ENCODE measurements around the gene TLE6. TPM values are rescaled to one million over a fixed set of nuclear protein-coding genes. Genes with fewer than 3 reads are reported as not detected.

Gene TLE6
- polyA plus RNA-seq, 1 experiment, result 0.26 TPM

DNA sequence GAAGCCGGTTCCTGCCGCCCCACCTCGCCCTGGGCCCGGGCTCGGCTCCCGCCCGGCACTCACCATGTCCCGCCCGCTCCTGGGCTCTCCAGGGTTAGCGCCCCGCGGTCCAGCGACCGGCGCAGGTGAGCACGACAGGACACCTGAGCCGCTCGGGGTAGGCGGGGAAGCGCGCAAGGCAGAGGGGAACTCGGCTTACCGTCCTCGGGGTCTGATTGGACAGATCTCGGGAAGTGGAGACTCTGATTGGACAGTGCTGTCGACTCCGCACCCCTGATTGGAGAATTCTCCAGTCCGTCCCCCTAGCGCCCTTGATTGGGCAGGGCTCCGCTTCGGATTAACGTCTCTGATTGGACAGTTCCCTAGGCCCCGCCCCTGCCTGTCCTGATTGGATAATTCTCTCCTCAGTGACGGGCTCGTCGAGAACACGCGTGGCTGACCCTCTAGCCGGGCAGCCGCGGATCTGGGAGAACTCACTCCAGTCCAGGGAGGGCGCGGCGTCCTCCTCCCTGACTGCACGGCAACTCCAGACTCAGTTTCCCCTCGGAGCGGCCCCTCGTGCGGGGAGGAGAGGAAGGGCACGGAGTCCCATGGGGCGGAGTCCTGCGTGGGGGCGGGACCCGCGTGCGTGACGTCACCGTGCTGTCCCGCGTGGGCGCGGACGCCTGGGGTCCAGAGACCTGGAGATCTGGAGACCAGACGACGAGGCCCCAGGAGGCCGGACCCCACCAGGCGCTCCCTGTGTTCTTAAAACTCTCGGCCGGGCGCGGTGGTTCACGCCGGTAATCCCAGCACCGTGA is 32.4 kb upstream of the TLE6 start, which contains the start of gene ZNF77:
ZNF77 (minus strand) TSS at position 197 of the 800 bp plus-strand sequence; CDS start at position 66, 131 bp downstream.
- TF ChIP-seq, protein P1, sequence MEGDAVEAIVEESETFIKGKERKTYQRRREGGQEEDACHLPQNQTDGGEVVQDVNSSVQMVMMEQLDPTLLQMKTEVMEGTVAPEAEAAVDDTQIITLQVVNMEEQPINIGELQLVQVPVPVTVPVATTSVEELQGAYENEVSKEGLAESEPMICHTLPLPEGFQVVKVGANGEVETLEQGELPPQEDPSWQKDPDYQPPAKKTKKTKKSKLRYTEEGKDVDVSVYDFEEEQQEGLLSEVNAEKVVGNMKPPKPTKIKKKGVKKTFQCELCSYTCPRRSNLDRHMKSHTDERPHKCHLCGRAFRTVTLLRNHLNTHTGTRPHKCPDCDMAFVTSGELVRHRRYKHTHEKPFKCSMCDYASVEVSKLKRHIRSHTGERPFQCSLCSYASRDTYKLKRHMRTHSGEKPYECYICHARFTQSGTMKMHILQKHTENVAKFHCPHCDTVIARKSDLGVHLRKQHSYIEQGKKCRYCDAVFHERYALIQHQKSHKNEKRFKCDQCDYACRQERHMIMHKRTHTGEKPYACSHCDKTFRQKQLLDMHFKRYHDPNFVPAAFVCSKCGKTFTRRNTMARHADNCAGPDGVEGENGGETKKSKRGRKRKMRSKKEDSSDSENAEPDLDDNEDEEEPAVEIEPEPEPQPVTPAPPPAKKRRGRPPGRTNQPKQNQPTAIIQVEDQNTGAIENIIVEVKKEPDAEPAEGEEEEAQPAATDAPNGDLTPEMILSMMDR (IDR thresholded peaks at IDR 0.05; ENCODE audit: insufficient read depth, low read depth, low read length), result no peak
- ChIA-PET CTCF (no interaction called here), POLR2A (no interaction called here)

DNA sequence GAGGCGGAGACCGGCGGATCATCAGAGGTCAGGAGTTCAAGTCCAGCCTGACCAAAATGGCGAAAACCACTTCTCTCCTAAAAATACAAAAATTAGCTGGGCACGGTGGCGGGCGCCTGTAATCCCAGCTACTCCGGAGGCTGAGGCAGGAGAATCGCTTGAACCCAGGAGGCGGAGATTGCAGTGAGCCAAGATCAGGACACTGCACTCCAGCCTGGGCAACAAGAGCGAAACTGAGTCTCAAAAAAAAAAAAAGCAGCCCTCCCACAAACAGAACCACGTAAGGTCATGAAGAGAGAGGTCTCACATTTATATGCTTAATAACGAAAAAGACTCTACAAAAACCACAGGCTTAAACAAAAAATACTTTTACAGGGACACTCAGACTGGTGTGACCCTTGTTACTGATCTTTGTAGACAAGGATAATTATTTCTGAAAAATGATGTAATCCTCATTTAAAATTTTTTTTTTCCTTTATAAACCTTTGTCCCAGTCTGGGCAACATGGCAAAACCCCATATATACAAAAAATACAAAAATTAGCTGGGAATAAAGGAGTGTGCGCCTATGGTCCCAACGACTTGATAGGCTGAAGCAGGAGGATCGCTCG is 31.7 kb upstream of the TLE6 start:
- Histone ChIP-seq H3K36me3 (ENCODE audit: control insufficient read depth, insufficient read depth, low read length) (no peaks in the 10 kb centered on the region), H3K4me3 (ENCODE audit: low read depth, low read length) (peak overlapping the region; percentile 97), H3K27me3 (ENCODE audit: control insufficient read depth, insufficient read depth, low read length) (no peaks in the 10 kb centered on the region)
- no peak for DNase-seq (ENCODE audit: low read depth)
- TF ChIP-seq, protein P1 (IDR thresholded peaks at IDR 0.05; ENCODE audit: insufficient read depth, low read depth, low read length), result no peak
- CTCF ChIA-PET, result no interaction called here
- POLR2A ChIA-PET, result no interaction called here

More for the DNA sequence above, 32.4 kb upstream of the TLE6 start, which contains the start of gene ZNF77:
- peak; percentile 94 for DNase-seq (ENCODE audit: low read depth)
- Histone ChIP-seq H3K4me3 (ENCODE audit: low read depth, low read length) (peak within 1 kb of the TSS; percentile 97), H3K27me3 (ENCODE audit: control insufficient read depth, insufficient read depth, low read length) (no peaks in the 10 kb centered on the region), H3K36me3 (ENCODE audit: control insufficient read depth, insufficient read depth, low read length) (no peaks in the 10 kb centered on the region)

DNA sequence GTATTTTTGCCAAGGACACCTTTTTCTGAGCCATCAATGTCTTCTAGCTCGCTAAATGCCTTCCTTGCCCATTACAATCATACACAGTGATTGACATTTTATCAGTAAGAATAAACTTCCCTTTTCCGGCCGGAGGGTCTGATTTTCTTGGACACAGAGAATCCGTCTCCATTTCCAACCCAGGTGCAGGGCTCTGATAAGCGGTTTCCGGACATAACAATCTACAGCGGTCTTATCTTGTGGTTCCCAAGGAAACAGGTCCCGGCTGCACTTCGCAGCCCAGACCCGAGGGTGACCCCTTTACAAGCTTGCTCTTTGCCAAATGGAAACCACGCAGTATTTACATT is 27.5 kb upstream of the TLE6 start:
- TF ChIP-seq, protein P1 (IDR thresholded peaks at IDR 0.05; ENCODE audit: insufficient read depth, low read depth, low read length), result no peak
- POLR2A ChIA-PET, result interaction anchor here (0.6 to 0.9 kb wide), 2 partner anchors 13 to 26 kb away, joined by 3 to 17 read pairs; no protein-coding TSS in a partner anchor
- CTCF ChIA-PET, result interaction anchor here (0.6 to 4.8 kb wide), 25 partner anchors 9 to 306 kb away, joined by 3 to 55 read pairs (median 5); no protein-coding TSS in a partner anchor
- H3K36me3 ChIP-seq (ENCODE audit: control insufficient read depth, insufficient read depth, low read length), result no peaks in the 10 kb centered on the region
- no peak for DNase-seq (ENCODE audit: low read depth)
- H3K27me3 ChIP-seq (ENCODE audit: control insufficient read depth, insufficient read depth, low read length), result no peaks in the 10 kb centered on the region; the same call in 1 of the 2 replicates
- H3K4me3 ChIP-seq (ENCODE audit: low read depth, low read length), result peak overlapping the region; percentile 77

DNA sequence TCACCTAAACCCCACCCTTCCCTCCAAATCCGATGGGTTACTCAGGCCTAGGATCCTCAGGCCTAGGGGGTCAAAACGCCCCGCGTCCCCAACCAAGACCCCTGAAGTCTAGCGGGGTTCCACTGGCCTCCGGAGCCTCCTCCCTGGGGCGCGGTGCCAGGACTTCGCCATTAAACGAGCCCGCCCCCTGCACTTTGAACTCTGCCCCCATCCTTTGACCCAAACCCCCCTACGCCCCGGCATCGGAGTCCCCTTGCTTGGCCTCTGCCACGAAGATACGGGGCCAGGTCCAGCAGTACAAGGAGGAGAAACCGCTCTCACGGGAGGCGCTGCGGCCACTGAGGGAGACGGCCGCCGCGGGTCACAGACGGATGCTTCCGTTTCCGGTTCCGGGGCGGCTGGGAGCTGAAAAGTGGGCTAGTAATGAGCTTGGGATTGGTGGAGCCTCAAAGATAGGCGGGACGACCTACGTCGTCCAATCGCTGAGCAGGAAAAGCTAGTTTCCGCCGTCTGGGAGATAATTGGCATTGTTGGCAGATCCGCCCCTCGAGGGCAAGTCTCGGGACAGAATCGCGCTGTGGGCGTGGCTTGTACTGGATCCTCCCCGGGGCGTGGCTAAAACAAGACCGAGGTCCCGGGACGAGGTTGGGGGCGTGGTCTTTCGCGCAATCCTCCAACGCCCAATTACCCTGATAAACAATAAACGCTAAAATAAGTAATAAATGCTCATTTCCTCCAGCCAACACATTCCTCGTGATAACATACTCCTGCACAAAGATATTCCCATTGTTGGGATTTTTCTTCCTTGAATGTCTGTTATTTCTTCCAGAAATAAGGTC is 26.9 kb upstream of the TLE6 start:
- Histone ChIP-seq H3K4me3 (ENCODE audit: low read depth, low read length) (peak overlapping the region; percentile 77), H3K36me3 (ENCODE audit: control insufficient read depth, insufficient read depth, low read length) (no peaks in the 10 kb centered on the region), H3K27me3 (ENCODE audit: control insufficient read depth, insufficient read depth, low read length) (no peaks in the 10 kb centered on the region; the same call in 1 of the 2 replicates)
- ChIA-PET POLR2A (interaction anchor here (0.5 to 0.9 kb wide), 5 partner anchors 12 to 335 kb away, joined by 3 to 17 read pairs (median 3); no protein-coding TSS in a partner anchor), CTCF (interaction anchor here (0.6 to 4.8 kb wide), 37 partner anchors 9 to 535 kb away, joined by 3 to 55 read pairs (median 5); partner anchors contain the start of gene NCLN)
- peak; percentile 97 for DNase-seq (ENCODE audit: low read depth)
- TF ChIP-seq, protein P1 (IDR thresholded peaks at IDR 0.05; ENCODE audit: insufficient read depth, low read depth, low read length), result no peak
